Parathyroid adenoma (tissue), 2 donors: ENCODE data around the gene CHRDL2.

Experiments used
- H2AFZ ChIP-seq: fragments of 300-600 bp; sonication (generic); one replicate; pipeline ENCODE4 v1.7.0; 2017; ENCODE audit warnings: antibody characterized with exemption, mild to moderate bottlenecking
- H3K27ac ChIP-seq: fragments of 300-600 bp; sonication (generic); one replicate; pipeline ENCODE4 v1.7.0; 2017
- H3K27me3 ChIP-seq: fragments of 300-600 bp; sonication (generic); one replicate; pipeline ENCODE4 v1.7.0; 2017; ENCODE audit warnings: low read length; ENCODE audit not compliant: control insufficient read depth, insufficient read depth
- H3K36me3 ChIP-seq: fragments of 300-600 bp; sonication (generic); one replicate; pipeline ENCODE4 v1.7.0; 2017; ENCODE audit warnings: low read length; ENCODE audit not compliant: control insufficient read depth, insufficient read depth
- H3K4me1 ChIP-seq: fragments of 300-600 bp; sonication (generic); one replicate; pipeline ENCODE4 v1.7.0; 2017; ENCODE audit warnings: control low read depth
- H3K4me2 ChIP-seq: fragments of 300-600 bp; sonication (generic); one replicate; pipeline ENCODE4 v1.7.0; 2017; ENCODE audit warnings: low read length
- H3K4me3 ChIP-seq: fragments of 300-600 bp; sonication (generic); one replicate; pipeline ENCODE4 v1.7.0; 2017; ENCODE audit warnings: low read depth, low read length
- H3K79me2 ChIP-seq: fragments of 300-600 bp; sonication (generic); one replicate; pipeline ENCODE4 v1.7.0; 2017; ENCODE audit warnings: control low read depth
- H3K9ac ChIP-seq: fragments of 300-600 bp; sonication (generic); one replicate; pipeline ENCODE4 v1.7.0; 2017; ENCODE audit warnings: mild to moderate bottlenecking
- H3K9me3 ChIP-seq: fragments of 300-600 bp; sonication (generic); one replicate; pipeline ENCODE4 v1.7.0; 2017; ENCODE audit warnings: low read length; ENCODE audit not compliant: control insufficient read depth
- TF ChIP-seq, protein P1 (sequence below): fragments of 300-600 bp; sonication (generic); IDR thresholded peaks from one replicate; pipeline ENCODE4 v1.7.0; 2017; ENCODE audit warnings: antibody characterized with exemption, mild to moderate bottlenecking
- donor health status: primary hyperparathyroidism.

Gene CHRDL2

DNA sequence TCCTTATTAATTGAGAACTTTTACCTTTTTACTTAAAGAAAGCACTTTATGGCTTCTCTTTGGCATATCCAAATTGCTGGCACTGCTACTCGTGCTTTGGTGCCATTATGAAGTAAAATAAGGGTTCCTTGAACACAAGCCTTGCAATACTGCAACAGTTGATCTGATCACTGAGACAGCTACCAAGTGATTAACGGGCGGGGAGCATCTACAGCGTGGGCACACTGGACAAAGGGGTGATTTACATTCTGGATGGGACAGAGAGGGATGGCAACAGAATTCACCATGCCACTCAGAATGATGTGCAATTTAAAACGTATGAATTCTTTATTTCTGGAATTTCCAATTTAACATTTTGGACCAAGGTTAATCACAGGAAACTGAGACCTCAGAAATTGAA lies 7.7 kb downstream of the CHRDL2 start:
- Histone ChIP-seq H3K9me3 (no peaks in the 10 kb centered on the region), H3K36me3 (no peaks in the 10 kb centered on the region), H2AFZ (no peak overlapping the region), H3K27ac (no peak overlapping the region), H3K4me3 (no peak overlapping the region), H3K79me2 (no peaks in the 10 kb centered on the region), H3K27me3 (no peaks in the 10 kb centered on the region), H3K4me1 (no peaks in the 10 kb centered on the region), H3K9ac (no peak overlapping the region), H3K4me2 (no peak overlapping the region)
- TF ChIP-seq, protein P1, sequence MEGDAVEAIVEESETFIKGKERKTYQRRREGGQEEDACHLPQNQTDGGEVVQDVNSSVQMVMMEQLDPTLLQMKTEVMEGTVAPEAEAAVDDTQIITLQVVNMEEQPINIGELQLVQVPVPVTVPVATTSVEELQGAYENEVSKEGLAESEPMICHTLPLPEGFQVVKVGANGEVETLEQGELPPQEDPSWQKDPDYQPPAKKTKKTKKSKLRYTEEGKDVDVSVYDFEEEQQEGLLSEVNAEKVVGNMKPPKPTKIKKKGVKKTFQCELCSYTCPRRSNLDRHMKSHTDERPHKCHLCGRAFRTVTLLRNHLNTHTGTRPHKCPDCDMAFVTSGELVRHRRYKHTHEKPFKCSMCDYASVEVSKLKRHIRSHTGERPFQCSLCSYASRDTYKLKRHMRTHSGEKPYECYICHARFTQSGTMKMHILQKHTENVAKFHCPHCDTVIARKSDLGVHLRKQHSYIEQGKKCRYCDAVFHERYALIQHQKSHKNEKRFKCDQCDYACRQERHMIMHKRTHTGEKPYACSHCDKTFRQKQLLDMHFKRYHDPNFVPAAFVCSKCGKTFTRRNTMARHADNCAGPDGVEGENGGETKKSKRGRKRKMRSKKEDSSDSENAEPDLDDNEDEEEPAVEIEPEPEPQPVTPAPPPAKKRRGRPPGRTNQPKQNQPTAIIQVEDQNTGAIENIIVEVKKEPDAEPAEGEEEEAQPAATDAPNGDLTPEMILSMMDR: no peak

DNA sequence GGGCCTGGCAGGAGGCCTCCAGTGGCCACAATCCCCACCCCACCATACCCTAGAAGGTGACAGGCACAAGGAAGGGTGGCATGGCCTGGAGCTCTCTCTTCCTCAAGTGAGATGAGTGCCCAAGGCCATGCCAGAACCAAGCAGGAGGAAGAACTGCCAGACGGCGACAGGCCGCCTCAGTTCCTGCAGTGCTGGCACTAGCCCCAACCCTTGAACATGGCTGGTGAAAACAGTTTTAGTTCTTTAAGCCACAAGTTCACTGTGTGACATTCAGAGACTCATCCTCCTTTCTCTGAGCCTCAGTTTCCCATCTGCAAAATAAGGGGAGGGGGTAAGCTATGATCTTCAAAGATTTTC lies 9.8 kb downstream of the CHRDL2 start:
- H2AFZ ChIP-seq: no peak overlapping the region
- H3K9me3 ChIP-seq: no peaks in the 10 kb centered on the region
- H3K4me1 ChIP-seq: no peaks in the 10 kb centered on the region
- no peak overlapping the region for H3K27ac ChIP-seq
- no peaks in the 10 kb centered on the region for H3K79me2 ChIP-seq
- no peaks in the 10 kb centered on the region for H3K27me3 ChIP-seq
- H3K36me3 ChIP-seq: no peaks in the 10 kb centered on the region
- H3K4me3 ChIP-seq: no peak overlapping the region
- TF ChIP-seq, protein P1: no peak
- no peak overlapping the region for H3K4me2 ChIP-seq
- H3K9ac ChIP-seq: no peak overlapping the region

DNA sequence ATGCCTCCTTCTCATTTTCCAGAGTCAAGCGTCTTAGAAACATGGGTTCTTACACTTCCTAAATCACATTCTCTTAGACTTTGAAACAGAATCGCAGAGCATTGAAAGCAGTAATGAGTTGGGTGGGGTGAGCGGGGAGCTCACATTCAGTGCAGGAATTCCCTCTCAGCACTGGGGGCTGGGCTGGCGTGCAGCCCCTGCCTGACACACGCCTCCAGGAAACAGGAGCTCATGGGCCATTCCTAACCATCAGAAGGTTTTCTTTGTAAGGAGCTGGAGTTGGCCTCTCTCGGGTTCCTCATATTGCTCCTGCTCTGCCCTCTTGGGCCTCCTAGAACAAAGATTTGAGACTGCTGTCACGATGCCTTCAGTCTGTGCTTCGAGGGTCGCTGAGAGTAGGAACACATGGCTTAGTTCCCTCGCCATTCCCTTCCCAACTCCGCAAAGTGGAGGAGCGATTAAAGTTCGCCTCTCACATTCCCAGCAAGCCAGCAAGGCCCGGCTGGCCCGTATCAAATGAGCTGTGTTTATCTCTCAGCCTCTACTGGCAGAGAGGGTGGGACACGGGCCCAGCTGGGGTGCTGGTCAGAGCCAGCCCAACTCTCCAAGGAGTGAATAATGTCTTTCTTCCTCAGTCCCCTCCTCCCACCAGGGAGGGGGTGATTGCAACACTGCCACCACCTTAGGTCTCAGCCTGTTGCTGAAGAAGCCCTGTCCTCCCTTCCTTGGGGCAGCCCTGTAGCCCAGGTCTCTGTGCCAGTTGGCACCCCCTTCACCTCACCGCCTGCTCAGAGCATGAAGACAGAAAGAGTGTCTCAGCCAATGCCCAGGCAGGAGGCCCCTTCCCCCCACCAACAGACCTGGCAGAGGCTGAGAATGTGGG lies 10.4 kb downstream of the CHRDL2 start:
- no peak overlapping the region for H3K27ac ChIP-seq

DNA sequence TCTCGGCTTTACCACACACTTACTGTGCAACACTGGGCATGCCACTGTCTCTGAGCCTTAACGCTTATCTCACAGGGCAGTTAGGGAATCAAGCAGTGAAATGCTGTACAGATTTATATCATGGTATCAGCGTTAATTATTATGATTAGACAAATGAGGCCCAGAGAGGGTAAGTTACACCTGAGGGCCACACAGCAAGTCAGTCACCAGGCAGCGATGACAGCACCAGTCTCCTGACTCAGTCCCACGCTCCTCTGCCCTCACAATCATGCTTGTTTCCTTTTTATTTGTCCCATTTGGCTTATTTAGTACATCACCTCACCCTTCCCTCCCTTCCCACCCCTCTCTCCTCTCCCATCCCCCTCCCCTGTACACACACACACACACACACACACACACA lies 12.2 kb downstream of the CHRDL2 start:
- H3K27ac ChIP-seq: no peak overlapping the region
- no peaks in the 10 kb centered on the region for H3K79me2 ChIP-seq
- H2AFZ ChIP-seq: no peak overlapping the region
- TF ChIP-seq, protein P1: no peak
- no peaks in the 10 kb centered on the region for H3K9me3 ChIP-seq
- H3K4me2 ChIP-seq: no peak overlapping the region
- H3K27me3 ChIP-seq: no peaks in the 10 kb centered on the region
- no peak overlapping the region for H3K9ac ChIP-seq
- no peak overlapping the region for H3K4me3 ChIP-seq
- no peaks in the 10 kb centered on the region for H3K4me1 ChIP-seq
- no peaks in the 10 kb centered on the region for H3K36me3 ChIP-seq

More for the DNA sequence above, 10.4 kb downstream of the CHRDL2 start:
- Histone ChIP-seq H3K9ac (no peak overlapping the region), H2AFZ (no peak overlapping the region), H3K36me3 (no peaks in the 10 kb centered on the region), H3K27me3 (no peaks in the 10 kb centered on the region), H3K4me3 (no peak overlapping the region), H3K9me3 (no peaks in the 10 kb centered on the region), H3K4me2 (no peak overlapping the region), H3K79me2 (no peaks in the 10 kb centered on the region), H3K4me1 (no peaks in the 10 kb centered on the region)
- TF ChIP-seq, protein P1: no peak
